HepG2 (cell line): ENCODE data around the gene HK3. TPM values are rescaled to one million over a fixed set of nuclear protein-coding genes. Genes with fewer than 3 reads are reported as not detected.

ENCODE experiments used
- ATAC-seq: fragments of 200-7000 bp; cut with Tn5 transposase; 3 replicates; pipeline ENCODE4 v1.9.1; 2020; ENCODE audit warnings: mild to moderate bottlenecking, moderate library complexity
- BruUV-seq: library from RNA; stranded (reverse); fragments of 400-500 nt; replicated peaks from 2 replicates; lab custom pipeline; 2021; lab: Mats Ljungman, UMichigan
- CTCF ChIA-PET: fragments of 300-600 bp; formaldehyde crosslinking; extraction: SDS; loops from one replicate; lab custom pipeline; 2021; ENCODE audit warnings: low total read pairs, inconsistent platforms, low intra/inter-chr PET ratio; lab: Yijun Ruan, JAX
- POLR2A ChIA-PET: fragments of 350-600 bp; sonication (Branson Sonifier 250); formaldehyde crosslinking; loops from one replicate; lab custom pipeline; 2020; ENCODE audit warnings: antibody characterized with exemption, inconsistent platforms; lab: Yijun Ruan, JAX
- DNase-seq: peaks from one replicate; pipeline ENCODE4 v3.0.0-alpha.2; 2015; ENCODE audit warnings: low spot score
- FAIRE-seq: peaks from 3 replicates; lab custom pipeline; 2011; peaks lifted over from hg19 to GRCh38; lab: Jason Lieb, UNC
- H2AFZ ChIP-seq: one replicate; pipeline ENCODE4 v1.6.1; 2011; ENCODE audit warnings: low read length, inconsistent platforms
- H3K27ac ChIP-seq: fragments of 300-600 bp; 3 replicates; pipeline ENCODE4 v1.8.0; 2011; ENCODE audit warnings: mixed run types, mild to moderate bottlenecking, mixed read lengths, low read length, inconsistent platforms; ENCODE audit not compliant: insufficient read depth; ENCODE audit errors: extremely low read length
- H3K27me3 ChIP-seq, 2 experiments: fragments of 200-600 bp in 1 of 2; 2 replicates in 1 of 2; 3 replicates in 1 of 2; pipeline versions ENCODE4 v1.6.0 to v1.8.0; 2011; ENCODE audit warnings: low read length in 2 of 2, mild to moderate bottlenecking in 2 of 2, moderate library complexity in 2 of 2, inconsistent platforms in 1 of 2; ENCODE audit not compliant: insufficient read depth in 2 of 2, control insufficient read depth in 1 of 2
- H3K36me3 ChIP-seq, 2 experiments: fragments of 200-600 bp in 1 of 2; replicated peaks in 1 of 2; 2 replicates in 1 of 2; 3 replicates in 1 of 2; pipeline versions ENCODE4 v1.5.1 to v1.8.0; 2011; ENCODE audit warnings: low read length in 2 of 2, inconsistent platforms in 1 of 2; ENCODE audit not compliant: insufficient read depth in 2 of 2, control insufficient read depth in 1 of 2
- H3K4me1 ChIP-seq: 2 replicates; pipeline ENCODE4 v1.5.1; 2012; ENCODE audit warnings: low read length, inconsistent platforms; ENCODE audit not compliant: insufficient read depth
- H3K4me2 ChIP-seq: 2 replicates; pipeline ENCODE4 v1.6.0; 2011; ENCODE audit warnings: low read depth, low read length, inconsistent platforms
- H3K4me3 ChIP-seq, 3 experiments: fragments of 200-600 bp in 1 of 3; sonication (generic), shearing (Covaris generic) in 1 of 3; replicated peaks in 1 of 3; 2 replicates each; pipeline ENCODE4 v1.5.1; 2011 to 2016; ENCODE audit warnings: low read length in 3 of 3, inconsistent platforms in 2 of 3, low read depth in 2 of 3, mild to moderate bottlenecking in 2 of 3, control low read depth in 1 of 3, mixed read lengths in 1 of 3; ENCODE audit not compliant: insufficient read depth in 1 of 3
- H3K79me2 ChIP-seq: one replicate; pipeline ENCODE4 v1.6.1; 2011; ENCODE audit warnings: low read length, inconsistent platforms; ENCODE audit not compliant: insufficient read depth
- H3K9ac ChIP-seq: 2 replicates; pipeline ENCODE4 v1.6.0; 2011; ENCODE audit warnings: mild to moderate bottlenecking, low read depth, low read length, inconsistent platforms; ENCODE audit not compliant: insufficient read depth
- H3K9me3 ChIP-seq: 2 replicates; pipeline ENCODE4 v1.5.1; 2012; ENCODE audit warnings: mild to moderate bottlenecking, low read length
- H4K20me1 ChIP-seq: 2 replicates; pipeline ENCODE4 v1.6.0; 2011; ENCODE audit warnings: inconsistent platforms, mild to moderate bottlenecking, low read length, moderate library complexity; ENCODE audit not compliant: insufficient read depth
- EED ChIP-seq: sonication (generic); formaldehyde crosslinking; IDR thresholded peaks from 2 replicates; pipeline ENCODE4 v1.5.0; 2020; ENCODE audit warnings: mild to moderate bottlenecking, missing genetic modification reagents
- KAT8 ChIP-seq: IDR thresholded peaks from 2 replicates; pipeline ENCODE4 v1.6.1; 2016; ENCODE audit warnings: missing genetic modification reagents, missing compliant biosample characterization
- PBX2 ChIP-seq: IDR thresholded peaks from 2 replicates; pipeline ENCODE4 v1.6.1; 2016; ENCODE audit warnings: control low read depth
- SIX1 ChIP-seq: sonication (generic); formaldehyde crosslinking; IDR thresholded peaks from 2 replicates; pipeline ENCODE4 v1.4.0; 2020; ENCODE audit warnings: missing genetic modification reagents, borderline replicate concordance
- TCF7 ChIP-seq: sonication (generic); IDR thresholded peaks from 2 replicates; pipeline ENCODE4 v1.6.1; 2016; ENCODE audit warnings: antibody characterized with exemption, low read depth
- ZNF160 ChIP-seq: sonication (generic); formaldehyde crosslinking; IDR thresholded peaks from 2 replicates; pipeline ENCODE4 v1.8.0; 2022; ENCODE audit warnings: mild to moderate bottlenecking, inconsistent platforms, missing genetic modification reagents
- ZNF644 ChIP-seq: IDR thresholded peaks from 2 replicates; pipeline ENCODE4 v1.6.1; 2016; ENCODE audit warnings: low read depth
- WGBS: methylation state at CpG from one replicate; pipeline ENCODE4 v1.1.6; 2017; ENCODE audit warnings: low lambda C conversion rate; 5-methylcytosine and 5-hydroxymethylcytosine counted together
- in situ Hi-C: cut with HindIII; loops from 2 replicates; pipeline ENCODE4 v1.10.0; 2017; ENCODE audit warnings: low pct_unique_long_range_greater_than_20kb; ENCODE audit not compliant: extremely low pct_ligation_motif_present
- intact Hi-C: fragments of 100-400 bp; cut with micrococcal nuclease; formaldehyde crosslinking; loops from one replicate; pipeline ENCODE4 v1.10.0; 2022; ENCODE audit not compliant: unreplicated experiment
- polyA plus RNA-seq, 8 experiments: library from polyadenylated mRNA; depleted of rRNA in 3 of 8; stranded (reverse) in 7 of 8; unstranded in 1 of 8; fragments of >200 nt; fragmentation: Illumina TruSeq in 4 of 8; extraction: Trizol in 4 of 8; gene quantifications; 2 replicates each; pipeline versions ENCODE4 v1.2.1 to v1.2.3, GENCODE V29; 2011 to 2016; ENCODE audit warnings: low read depth in 4 of 8, missing spikeins in 1 of 8, mixed read lengths in 1 of 8; ENCODE audit not compliant: insufficient read depth in 1 of 8
- total RNA-seq, 5 experiments: library from RNA; depleted of rRNA; stranded (reverse); fragments of >200 nt; fragmentation: Illumina TruSeq; extraction: Trizol; gene quantifications; 2 replicates each; pipeline ENCODE4 v1.2.3, GENCODE V29; 2016; ENCODE audit warnings: low read depth in 1 of 5
- TF ChIP-seq, protein P1 (sequence below): sonication (generic); formaldehyde crosslinking; conservative IDR thresholded peaks from 2 replicates; pipeline ENCODE4 v1.4.0; 2020; ENCODE audit warnings: missing genetic modification reagents

HK3 gene
- total and polyA plus RNA-seq, 2 of the 13 experiments (the other 11 are each of a cell fraction or from before 2014, with no cell fraction given): not detected

GRCh38 chr5:176889321-176890280 is 9.5 kb downstream of the HK3 start:
- WGBS: 66% methylated on average over 17 of the region's 24 CpGs
- POLR2A ChIA-PET: no interaction called here
- Histone ChIP-seq H3K4me1 (no peaks in the 10 kb centered on the region), H3K4me3 (no peak overlapping the region), H3K9ac (no peak overlapping the region), H2AFZ (no peak overlapping the region), H3K36me3 (no peaks in the 10 kb centered on the region), H3K27ac (no peak overlapping the region)
- intact Hi-C loops: no loop called here
- DNase-seq: no peak
- TF ChIP-seq PBX2 (no peak), TCF7 (no peak), ZNF160 (no peak), EED (CRISPR knock-in tag) (no peak), SIX1 (CRISPR knock-in tag) (no peak), ZNF644 (no peak), KAT8 (CRISPR knock-in tag) (no peak)
- TF ChIP-seq, protein P1, sequence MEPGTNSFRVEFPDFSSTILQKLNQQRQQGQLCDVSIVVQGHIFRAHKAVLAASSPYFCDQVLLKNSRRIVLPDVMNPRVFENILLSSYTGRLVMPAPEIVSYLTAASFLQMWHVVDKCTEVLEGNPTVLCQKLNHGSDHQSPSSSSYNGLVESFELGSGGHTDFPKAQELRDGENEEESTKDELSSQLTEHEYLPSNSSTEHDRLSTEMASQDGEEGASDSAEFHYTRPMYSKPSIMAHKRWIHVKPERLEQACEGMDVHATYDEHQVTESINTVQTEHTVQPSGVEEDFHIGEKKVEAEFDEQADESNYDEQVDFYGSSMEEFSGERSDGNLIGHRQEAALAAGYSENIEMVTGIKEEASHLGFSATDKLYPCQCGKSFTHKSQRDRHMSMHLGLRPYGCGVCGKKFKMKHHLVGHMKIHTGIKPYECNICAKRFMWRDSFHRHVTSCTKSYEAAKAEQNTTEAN (CRISPR knock-in tag): no peak
- TF ChIP-seq, all 625 proteins: peak for 0
- no peak for ATAC-seq
- Histone ChIP-seq H3K9me3 (no peaks in the 10 kb centered on the region), H3K79me2 (no peaks in the 10 kb centered on the region), H3K27me3 (peaks cover 0 to 37% of the 10 kb centered on the region in 2 experiments; a peak in 4 of 5 replicates), H4K20me1 (no peaks in the 10 kb centered on the region), H3K4me2 (no peak overlapping the region)
- in situ Hi-C loops: no loop called here
- CTCF ChIA-PET: no interaction called here
- no peak for FAIRE-seq
- no TSS peak for BruUV-seq
